T-helper 2 cell treated with Interferon-gamma antibody and Interleukin-4, amounts not matched to agents 100 ng/mL and 5 ng/mL, for 36 hours (primary cell): Measurements from ENCODE around the gene DAGLA. TPM values are rescaled to one million over a fixed set of nuclear protein-coding genes. Genes with fewer than 3 reads are reported as not detected.
"Not testable (repeated sequence)": the region's sequence is repeated elsewhere in the genome, so short reads cannot be mapped to it uniquely, and the experiment has no call there.

ENCODE experiments used
- intact Hi-C: fragments of 100-400 bp; cut with micrococcal nuclease; formaldehyde crosslinking; loops from one replicate; pipeline ENCODE4 v1.15.1; 2023
- total RNA-seq: library from RNA; stranded (reverse); gene quantifications from 2 replicates; pipeline ENCODE4 v1.2.3, GENCODE V29; 2022

Gene DAGLA
- total RNA-seq, 1 donor from 2014 or later: 0.07 TPM

GRCh38 chr11:61659413-61660196, 20.6 kb upstream of the DAGLA start:
- intact Hi-C loops: no loop called here

GRCh38 chr11:61660997-61661396, 19.2 kb upstream of the DAGLA start:
- intact Hi-C loops: not testable (repeated sequence)

GRCh38 chr11:61666684-61667297, 13.4 kb upstream of the DAGLA start:
- intact Hi-C loops: no loop called here

GRCh38 chr11:61667684-61668305, 12.4 kb upstream of the DAGLA start:
- intact Hi-C loops: no loop called here

- intact Hi-C loops: no loop called here
These were observed 10.8 kb upstream of the DAGLA start for GRCh38 chr11:61669417-61669816.

- intact Hi-C loops: no loop called here
These were observed 9.6 kb upstream of the DAGLA start for GRCh38 chr11:61670626-61671025.

GRCh38 chr11:61671527-61671926, 8.7 kb upstream of the DAGLA start:
- intact Hi-C loops: no loop called here

GRCh38 chr11:61673946-61674467, 6.2 kb upstream of the DAGLA start:
- intact Hi-C loops: not testable (repeated sequence)

GRCh38 chr11:61675826-61676225, 4.4 kb upstream of the DAGLA start:
- intact Hi-C loops: no loop called here

GRCh38 chr11:61679296-61679695, 895 bp upstream of the DAGLA start:
- intact Hi-C loops: no loop called here

- intact Hi-C loops: loop anchor here (1.0 kb wide), 1 partner anchor 53 kb away; no protein-coding TSS in a partner anchor
These were observed 531 bp downstream of the DAGLA start for GRCh38 chr11:61680622-61681221.

GRCh38 chr11:61682093-61682732, 2.0 kb downstream of the DAGLA start:
- intact Hi-C loops: no loop called here

GRCh38 chr11:61682906-61683675, 2.9 kb downstream of the DAGLA start:
- intact Hi-C loops: no loop called here

- intact Hi-C loops: no loop called here
These were observed 4.0 kb downstream of the DAGLA start for GRCh38 chr11:61683961-61684869.

- intact Hi-C loops: no loop called here
These were observed 4.9 kb downstream of the DAGLA start for GRCh38 chr11:61684870-61685616.

GRCh38 chr11:61685617-61685967, 5.4 kb downstream of the DAGLA start:
- intact Hi-C loops: no loop called here

GRCh38 chr11:61686066-61686465, 5.9 kb downstream of the DAGLA start:
- intact Hi-C loops: no loop called here

- intact Hi-C loops: no loop called here
These were observed 6.3 kb downstream of the DAGLA start for GRCh38 chr11:61686469-61686868.

GRCh38 chr11:61687420-61687819, 7.2 kb downstream of the DAGLA start:
- intact Hi-C loops: no loop called here
